GM21423 (cell line): ENCODE data around the gene IL7R.

Experiments
- ATAC-seq: cut with Tn5 transposase; IDR thresholded peaks from one replicate; pipeline ENCODE4 v1.9.1; 2021; ENCODE audit warnings: mild to moderate bottlenecking, moderate library complexity; ENCODE audit not compliant: unreplicated experiment

IL7R gene

GRCh38 chr5:35903631-35904203, 47.0 kb downstream of the IL7R start:
- no peak for ATAC-seq

- ATAC-seq = peak; percentile 71
These were observed 47.9 kb downstream of the IL7R start for GRCh38 chr5:35904443-35905132.

- ATAC-seq = no peak
These were observed 51.5 kb downstream of the IL7R start for GRCh38 chr5:35908228-35908627.

- ATAC-seq = no peak
These were observed 52.1 kb downstream of the IL7R start for GRCh38 chr5:35908814-35909213.

GRCh38 chr5:35919191-35919590, 62.5 kb downstream of the IL7R start:
- no peak for ATAC-seq

GRCh38 chr5:35920890-35921289, 64.2 kb downstream of the IL7R start:
- no peak for ATAC-seq

- ATAC-seq = no peak
These were observed 65.2 kb downstream of the IL7R start for GRCh38 chr5:35921930-35922329.

GRCh38 chr5:35922468-35922867, 65.8 kb downstream of the IL7R start:
- no peak for ATAC-seq

- ATAC-seq = no peak
These were observed 67.6 kb downstream of the IL7R start for GRCh38 chr5:35924122-35924949.

GRCh38 chr5:35924950-35925722, 68.4 kb downstream of the IL7R start:
- peak; percentile 78 for ATAC-seq

GRCh38 chr5:35926389-35927051, 69.8 kb downstream of the IL7R start:
- peak; percentile 61 for ATAC-seq
